Gastrocnemius medialis (tissue), 4 donors: Measurements from ENCODE around the gene PARP8. TPM values are rescaled to one million over a fixed set of nuclear protein-coding genes. Genes with fewer than 3 reads are reported as not detected.

Experiments
- ATAC-seq, 2 donors: fragments of 150-250 bp; one replicate each; pipeline ENCODE4 v1.9.1; 2016
- DNase-seq, 2 donors: peaks; one replicate each; pipeline ENCODE4 v3.0.0-alpha.2; 2019
- H3K27ac ChIP-seq, 4 donors: fragments of 200-600 bp; sonication (generic); 1 replicate in 1 of 4; 2 replicates in 3 of 4; pipeline ENCODE4 v1.5.1; 2016 to 2018; ENCODE audit warnings: mild to moderate bottlenecking in 2 of 4, moderate library complexity in 1 of 4
- H3K27me3 ChIP-seq, 3 donors: fragments of 200-600 bp; sonication (generic) in 2 of 3; 1 replicate in 1 of 3; 2 replicates in 2 of 3; pipeline versions ENCODE4 v1.5.1 to v1.6.0; 2016 to 2019; ENCODE audit warnings: mild to moderate bottlenecking in 1 of 3, moderate library complexity in 1 of 3
- H3K36me3 ChIP-seq, 2 donors: fragments of 200-600 bp; sonication (generic) in 1 of 2; one replicate each; pipeline ENCODE4 v1.5.1; 2017 to 2018
- H3K4me1 ChIP-seq, 2 donors: fragments of 200-600 bp; sonication (generic) in 1 of 2; one replicate each; pipeline ENCODE4 v1.5.1; 2016 to 2017; ENCODE audit warnings: mild to moderate bottlenecking in 2 of 2
- H3K4me3 ChIP-seq, 4 donors: fragments of 200-600 bp; sonication (generic) in 3 of 4; 1 replicate in 1 of 4; 2 replicates in 3 of 4; pipeline ENCODE4 v1.5.1; 2016 to 2019; ENCODE audit warnings: mild to moderate bottlenecking in 2 of 4
- H3K9me3 ChIP-seq, 3 donors: fragments of 200-600 bp; sonication (generic) in 2 of 3; 1 replicate in 1 of 3; 2 replicates in 2 of 3; pipeline ENCODE4 v1.5.1; 2016 to 2019
- CTCF ChIP-seq, 5 experiments: fragments of 450-650 bp in 3 of 5; fragments of 200-600 bp in 2 of 5; sonication (generic) in 2 of 5; IDR thresholded peaks in 4 of 5; conservative IDR thresholded peaks in 1 of 5; 1 replicate in 4 of 5; 2 replicates in 1 of 5; pipeline ENCODE4 v1.5.1; 2016 to 2019; ENCODE audit warnings: antibody characterized with exemption in 5 of 5, mild to moderate bottlenecking in 3 of 5, moderate library complexity in 3 of 5
- POLR2A ChIP-seq, 2 donors: fragments of 450-650 bp; IDR thresholded peaks; one replicate each; pipeline ENCODE4 v1.6.1; 2017; ENCODE audit warnings: antibody characterized with exemption in 2 of 2, mild to moderate bottlenecking in 2 of 2, moderate library complexity in 2 of 2
- in situ Hi-C, 4 donors: fragments of 200-750 bp; cut with MboI; loops; one replicate each; pipeline versions ENCODE4 v1.15.0 to v1.8.0; 2017; ENCODE audit warnings: low sequenced_read_pairs in 4 of 4
- intact Hi-C: fragments of 100-400 bp; cut with DNase I; formaldehyde crosslinking; loops from one replicate; pipeline ENCODE4 v1.15.1; 2023; ENCODE audit warnings: low total_unique reads
- total RNA-seq, 4 donors: library from RNA; depleted of rRNA; stranded (reverse); fragments of >200 nt; gene quantifications; one replicate each; pipeline versions ENCODE4 v1.1.0 to v1.2.3, GENCODE V29; 2016

Gene PARP8
- total RNA-seq, 4 donors from 2014 or later = 1.0 to 1.9 (median 1.5) TPM

GRCh38 chr5:50763351-50763750, 96.9 kb downstream of the PARP8 start:
- intact Hi-C loops (no loop called here), in situ Hi-C loops (no loop called here)
- ATAC-seq (no peak), DNase-seq (no peak)
- Histone ChIP-seq H3K4me3 (no peak overlapping the region), H3K4me1 (no peaks in the 10 kb centered on the region), H3K27ac (no peak overlapping the region), H3K9me3 (no peaks in the 10 kb centered on the region), H3K27me3 (no peaks in the 10 kb centered on the region), H3K36me3 (no peaks in the 10 kb centered on the region)
- TF ChIP-seq POLR2A (IDR thresholded peaks at IDR 0.05) = no peak
- no peak for TF ChIP-seq CTCF (IDR thresholded peaks at IDR 0.05 in 4 of 5, conservative IDR thresholded peaks at IDR 0.05 in 1 of 5)

GRCh38 chr5:50763846-50764245, 97.4 kb downstream of the PARP8 start:
- no peak for DNase-seq
- no peak for ATAC-seq
- Histone ChIP-seq H3K9me3 (no peaks in the 10 kb centered on the region), H3K27me3 (no peaks in the 10 kb centered on the region), H3K36me3 (no peaks in the 10 kb centered on the region), H3K4me1 (no peaks in the 10 kb centered on the region), H3K27ac (no peak overlapping the region), H3K4me3 (no peak overlapping the region)
- intact Hi-C loops = no loop called here
- in situ Hi-C loops = no loop called here
- TF ChIP-seq CTCF (IDR thresholded peaks at IDR 0.05 in 4 of 5, conservative IDR thresholded peaks at IDR 0.05 in 1 of 5) = no peak
- TF ChIP-seq POLR2A (IDR thresholded peaks at IDR 0.05) = no peak

GRCh38 chr5:50766042-50766441, 99.6 kb downstream of the PARP8 start:
- DNase-seq = no peak
- intact Hi-C loops = no loop called here

GRCh38 chr5:50766462-50766861, 100.0 kb downstream of the PARP8 start:
- H3K4me1 ChIP-seq = no peaks in the 10 kb centered on the region
- no peaks in the 10 kb centered on the region for H3K36me3 ChIP-seq
- in situ Hi-C loops (no loop called here), intact Hi-C loops (no loop called here)
- ATAC-seq (no peak), DNase-seq (no peak)
- H3K27me3 ChIP-seq = no peaks in the 10 kb centered on the region
- TF ChIP-seq CTCF (IDR thresholded peaks at IDR 0.05 in 4 of 5, conservative IDR thresholded peaks at IDR 0.05 in 1 of 5) (no peak), POLR2A (IDR thresholded peaks at IDR 0.05) (no peak)
- no peak overlapping the region for H3K4me3 ChIP-seq
- H3K9me3 ChIP-seq = no peaks in the 10 kb centered on the region
- no peak overlapping the region for H3K27ac ChIP-seq

More at GRCh38 chr5:50766042-50766441, 99.6 kb downstream of the PARP8 start:
- Histone ChIP-seq H3K36me3 (no peaks in the 10 kb centered on the region), H3K9me3 (no peaks in the 10 kb centered on the region), H3K27me3 (no peaks in the 10 kb centered on the region), H3K4me3 (no peak overlapping the region), H3K27ac (no peak overlapping the region), H3K4me1 (no peaks in the 10 kb centered on the region)
- TF ChIP-seq CTCF (IDR thresholded peaks at IDR 0.05 in 4 of 5, conservative IDR thresholded peaks at IDR 0.05 in 1 of 5) = no peak
- no peak for TF ChIP-seq POLR2A (IDR thresholded peaks at IDR 0.05)
- ATAC-seq = no peak
- in situ Hi-C loops = no loop called here

GRCh38 chr5:50766967-50767366, 100.5 kb downstream of the PARP8 start:
- Histone ChIP-seq H3K27me3 (no peaks in the 10 kb centered on the region), H3K4me1 (no peaks in the 10 kb centered on the region), H3K36me3 (no peaks in the 10 kb centered on the region), H3K27ac (no peak overlapping the region), H3K4me3 (no peak overlapping the region), H3K9me3 (no peaks in the 10 kb centered on the region)
- DNase-seq = no peak
- ATAC-seq = no peak
- in situ Hi-C loops = no loop called here
- intact Hi-C loops = no loop called here
- TF ChIP-seq CTCF (IDR thresholded peaks at IDR 0.05 in 4 of 5, conservative IDR thresholded peaks at IDR 0.05 in 1 of 5) (no peak), POLR2A (IDR thresholded peaks at IDR 0.05) (no peak)
